ENCODE measurements around the gene KLHL20. TPM values are rescaled to one million over a fixed set of nuclear protein-coding genes. Genes with fewer than 3 reads are reported as not detected.

KLHL20 gene
- total RNA-seq, 1 donor from 2014 or later: 25.4 TPM

DNA sequence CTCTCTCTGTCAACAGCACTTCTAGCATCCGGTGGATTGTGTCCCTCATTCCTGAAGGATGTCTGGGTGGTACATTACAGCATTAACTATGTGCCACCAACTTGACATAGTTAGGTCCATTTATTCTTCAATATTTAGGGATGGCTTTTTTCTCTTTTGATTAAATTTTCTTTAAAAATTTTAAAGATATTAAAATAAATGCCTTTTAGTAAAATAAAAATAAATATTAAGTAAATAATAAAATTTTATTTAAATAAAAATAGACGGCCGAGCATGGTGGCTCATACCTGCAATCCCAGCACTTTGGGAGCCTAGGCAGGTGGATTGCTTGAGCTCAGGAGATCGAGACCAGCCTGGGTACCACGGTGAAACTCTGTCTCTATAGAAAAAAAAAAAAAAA lies 9.7 kb upstream of the KLHL20 start:
- Histone ChIP-seq H3K4me1 (ENCODE audit: insufficient read depth, low read length) (no peaks in the 10 kb centered on the region), H3K27me3 (ENCODE audit: insufficient read depth, low read length) (peaks cover 7% of the 10 kb centered on the region), H3K9me3 (ENCODE audit: insufficient read depth, low read depth, low read length) (no peaks in the 10 kb centered on the region), H3K79me2 (ENCODE audit: insufficient read depth, low read length) (no peaks in the 10 kb centered on the region), H2AFZ (ENCODE audit: low read depth, low read length) (no peak overlapping the region), H3K4me2 (ENCODE audit: low read length) (no peak overlapping the region), H3K27ac (ENCODE audit: low read depth, low read length) (no peak overlapping the region), H3K36me3 (ENCODE audit: insufficient read depth, low read length) (no peaks in the 10 kb centered on the region), H4K20me1 (ENCODE audit: insufficient read depth, low read length) (no peaks in the 10 kb centered on the region), H3K9ac (ENCODE audit: low read length) (no peak overlapping the region), H3K4me3 (ENCODE audit: insufficient read depth, low read depth, low read length) (no peak overlapping the region)
- TF ChIP-seq EZH2 (IDR thresholded peaks at IDR 0.05; ENCODE audit: insufficient read depth, low read length): no peak
- H3K9me3 Mint-ChIP-seq (ENCODE audit: unreplicated experiment): no peaks in the 10 kb centered on the region
- FAIRE-seq: no peak
- no peaks in the 10 kb centered on the region for H3K4me1 Mint-ChIP-seq (ENCODE audit: low read depth, unreplicated experiment)
- peaks cover 3% of the 10 kb centered on the region for H3K36me3 Mint-ChIP-seq (ENCODE audit: low read depth, unreplicated experiment)
- peaks cover 12% of the 10 kb centered on the region for H3K27me3 Mint-ChIP-seq (ENCODE audit: low read depth, unreplicated experiment)
- no peak overlapping the region for H3K27ac Mint-ChIP-seq (ENCODE audit: unreplicated experiment)
- DNase-seq (ENCODE audit: low read depth): no peak
- H3K4me3 Mint-ChIP-seq (ENCODE audit: unreplicated experiment): no peak overlapping the region

DNA sequence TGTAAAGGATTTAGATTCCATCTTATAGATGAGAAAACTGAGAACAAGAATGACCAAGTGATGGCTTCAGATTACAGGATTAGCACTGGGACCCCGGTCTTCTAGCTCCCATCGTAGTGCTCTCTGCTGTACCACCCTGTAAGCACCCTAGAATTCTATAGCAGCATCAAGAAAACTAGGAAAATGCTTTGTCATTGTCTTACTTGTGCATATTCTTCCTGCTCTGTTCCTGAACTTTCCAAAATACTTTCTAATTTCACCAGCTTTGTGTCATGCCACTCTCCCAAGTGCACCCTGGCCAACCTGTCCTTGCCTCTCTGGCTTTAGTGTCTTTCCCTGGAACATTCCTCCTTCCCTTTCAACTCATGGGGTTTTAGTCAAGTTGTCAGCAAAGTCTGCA lies 6.0 kb upstream of the KLHL20 start:
- no peak overlapping the region for H3K9ac ChIP-seq (ENCODE audit: low read length)
- no peak overlapping the region for H3K4me3 ChIP-seq (ENCODE audit: insufficient read depth, low read depth, low read length)
- no peaks in the 10 kb centered on the region for H3K9me3 ChIP-seq (ENCODE audit: insufficient read depth, low read depth, low read length)
- H3K36me3 ChIP-seq (ENCODE audit: insufficient read depth, low read length): no peaks in the 10 kb centered on the region
- no peak overlapping the region for H3K4me3 Mint-ChIP-seq (ENCODE audit: unreplicated experiment)
- no peak for DNase-seq (ENCODE audit: low read depth)
- H3K4me1 ChIP-seq (ENCODE audit: insufficient read depth, low read length): no peaks in the 10 kb centered on the region
- H2AFZ ChIP-seq (ENCODE audit: low read depth, low read length): no peak overlapping the region
- TF ChIP-seq, protein P1, sequence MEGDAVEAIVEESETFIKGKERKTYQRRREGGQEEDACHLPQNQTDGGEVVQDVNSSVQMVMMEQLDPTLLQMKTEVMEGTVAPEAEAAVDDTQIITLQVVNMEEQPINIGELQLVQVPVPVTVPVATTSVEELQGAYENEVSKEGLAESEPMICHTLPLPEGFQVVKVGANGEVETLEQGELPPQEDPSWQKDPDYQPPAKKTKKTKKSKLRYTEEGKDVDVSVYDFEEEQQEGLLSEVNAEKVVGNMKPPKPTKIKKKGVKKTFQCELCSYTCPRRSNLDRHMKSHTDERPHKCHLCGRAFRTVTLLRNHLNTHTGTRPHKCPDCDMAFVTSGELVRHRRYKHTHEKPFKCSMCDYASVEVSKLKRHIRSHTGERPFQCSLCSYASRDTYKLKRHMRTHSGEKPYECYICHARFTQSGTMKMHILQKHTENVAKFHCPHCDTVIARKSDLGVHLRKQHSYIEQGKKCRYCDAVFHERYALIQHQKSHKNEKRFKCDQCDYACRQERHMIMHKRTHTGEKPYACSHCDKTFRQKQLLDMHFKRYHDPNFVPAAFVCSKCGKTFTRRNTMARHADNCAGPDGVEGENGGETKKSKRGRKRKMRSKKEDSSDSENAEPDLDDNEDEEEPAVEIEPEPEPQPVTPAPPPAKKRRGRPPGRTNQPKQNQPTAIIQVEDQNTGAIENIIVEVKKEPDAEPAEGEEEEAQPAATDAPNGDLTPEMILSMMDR (IDR thresholded peaks at IDR 0.05; ENCODE audit: insufficient read depth, low read depth, low read length): no peak
- TF ChIP-seq EZH2 (IDR thresholded peaks at IDR 0.05; ENCODE audit: insufficient read depth, low read length): no peak
- H3K27me3 ChIP-seq (ENCODE audit: insufficient read depth, low read length): peaks cover 10% of the 10 kb centered on the region
- no peak overlapping the region for H3K27ac Mint-ChIP-seq (ENCODE audit: unreplicated experiment)
- no peaks in the 10 kb centered on the region for H3K36me3 Mint-ChIP-seq (ENCODE audit: low read depth, unreplicated experiment)
- peaks cover 20% of the 10 kb centered on the region for H3K27me3 Mint-ChIP-seq (ENCODE audit: low read depth, unreplicated experiment)
- H3K79me2 ChIP-seq (ENCODE audit: insufficient read depth, low read length): no peaks in the 10 kb centered on the region
- FAIRE-seq: no peak
- no peaks in the 10 kb centered on the region for H4K20me1 ChIP-seq (ENCODE audit: insufficient read depth, low read length)
- no peak overlapping the region for H3K4me2 ChIP-seq (ENCODE audit: low read length)
- H3K27ac ChIP-seq (ENCODE audit: low read depth, low read length): no peak overlapping the region
- no peaks in the 10 kb centered on the region for H3K4me1 Mint-ChIP-seq (ENCODE audit: low read depth, unreplicated experiment)
- no peaks in the 10 kb centered on the region for H3K9me3 Mint-ChIP-seq (ENCODE audit: unreplicated experiment)

DNA sequence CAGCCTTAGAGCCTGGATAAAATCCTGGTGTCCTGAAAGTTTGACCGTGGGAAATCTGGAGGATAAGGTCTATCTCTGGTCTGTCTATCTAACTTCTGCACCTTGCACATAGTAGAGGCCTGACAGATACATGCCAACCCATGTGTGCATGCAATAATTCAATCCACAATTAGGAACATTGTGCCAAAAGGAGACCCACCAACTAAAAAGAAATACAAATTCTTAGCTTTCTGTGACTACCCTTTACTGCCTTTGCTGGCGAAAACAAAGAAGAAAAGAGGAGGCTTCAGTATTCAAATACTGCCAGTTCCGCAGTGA lies 381 bp upstream of the KLHL20 start:
- Histone ChIP-seq H3K4me2 (ENCODE audit: low read length) (peak overlapping the region; percentile 89), H3K79me2 (ENCODE audit: insufficient read depth, low read length) (peaks cover 34% of the 10 kb centered on the region), H2AFZ (ENCODE audit: low read depth, low read length) (peak overlapping the region; percentile 98), H3K4me3 (ENCODE audit: insufficient read depth, low read depth, low read length) (peak overlapping the region; percentile 91), H3K27me3 (ENCODE audit: insufficient read depth, low read length) (peaks cover 3% of the 10 kb centered on the region), H3K36me3 (ENCODE audit: insufficient read depth, low read length) (no peaks in the 10 kb centered on the region), H3K4me1 (ENCODE audit: insufficient read depth, low read length) (peaks cover 4% of the 10 kb centered on the region), H3K9me3 (ENCODE audit: insufficient read depth, low read depth, low read length) (no peaks in the 10 kb centered on the region), H3K9ac (ENCODE audit: low read length) (peak overlapping the region; percentile 89), H4K20me1 (ENCODE audit: insufficient read depth, low read length) (peaks cover 4% of the 10 kb centered on the region), H3K27ac (ENCODE audit: low read depth, low read length) (peak overlapping the region; percentile 79)
- Mint-ChIP-seq H3K27ac (ENCODE audit: unreplicated experiment) (peak overlapping the region; percentile 95), H3K27me3 (ENCODE audit: low read depth, unreplicated experiment) (peaks cover 11% of the 10 kb centered on the region), H3K4me1 (ENCODE audit: low read depth, unreplicated experiment) (peaks cover 5% of the 10 kb centered on the region), H3K36me3 (ENCODE audit: low read depth, unreplicated experiment) (no peaks in the 10 kb centered on the region), H3K9me3 (ENCODE audit: unreplicated experiment) (no peaks in the 10 kb centered on the region), H3K4me3 (ENCODE audit: unreplicated experiment) (peak overlapping the region; percentile 96)
- FAIRE-seq (no peak), DNase-seq (ENCODE audit: low read depth) (no peak)
- no peak for TF ChIP-seq EZH2 (IDR thresholded peaks at IDR 0.05; ENCODE audit: insufficient read depth, low read length)
- TF ChIP-seq, protein P1 (IDR thresholded peaks at IDR 0.05; ENCODE audit: insufficient read depth, low read depth, low read length): no peak

All from astrocyte (in vitro differentiated cells and primary cell).